Upper lobe of left lung (tissue), 4 donors: Measurements from ENCODE around the gene EFNA5.

ENCODE experiments used
- CTCF ChIP-seq, 6 experiments: fragments of 450-650 bp in 4 of 6; fragments of 200-600 bp in 2 of 6; sonication (generic) in 2 of 6; IDR thresholded peaks; one replicate each; pipeline ENCODE4 v1.5.1; 2016 to 2019; ENCODE audit warnings: antibody characterized with exemption in 6 of 6
- EP300 ChIP-seq, 4 donors: sonication (generic); formaldehyde crosslinking; IDR thresholded peaks; one replicate each; pipeline ENCODE4 v1.5.1; 2017; ENCODE audit warnings: antibody characterized with exemption in 4 of 4, control low read depth in 2 of 4
- POLR2AphosphoS5 ChIP-seq, 2 donors: sonication (generic); formaldehyde crosslinking; IDR thresholded peaks; one replicate each; pipeline ENCODE4 v1.5.1; 2017; ENCODE audit warnings: antibody characterized with exemption in 2 of 2

- TF ChIP-seq CTCF (IDR thresholded peaks at IDR 0.05) (peak in 1 of 6 experiments; percentile 6), EP300 (IDR thresholded peaks at IDR 0.05) (no peak), POLR2AphosphoS5 (IDR thresholded peaks at IDR 0.05) (no peak)
These were observed at the start of gene EFNA5 for GRCh38 chr5:107670932-107671741.
